GM12874 (cell line): ENCODE results near the gene TMEM119.

ENCODE experiments used
- CTCF ChIP-seq: IDR thresholded peaks from 2 replicates; pipeline ENCODE4 v1.5.1; 2011; ENCODE audit warnings: low read depth, mild to moderate bottlenecking, control low read depth, low read length, moderate library complexity; ENCODE audit not compliant: insufficient read depth

Gene TMEM119

DNA sequence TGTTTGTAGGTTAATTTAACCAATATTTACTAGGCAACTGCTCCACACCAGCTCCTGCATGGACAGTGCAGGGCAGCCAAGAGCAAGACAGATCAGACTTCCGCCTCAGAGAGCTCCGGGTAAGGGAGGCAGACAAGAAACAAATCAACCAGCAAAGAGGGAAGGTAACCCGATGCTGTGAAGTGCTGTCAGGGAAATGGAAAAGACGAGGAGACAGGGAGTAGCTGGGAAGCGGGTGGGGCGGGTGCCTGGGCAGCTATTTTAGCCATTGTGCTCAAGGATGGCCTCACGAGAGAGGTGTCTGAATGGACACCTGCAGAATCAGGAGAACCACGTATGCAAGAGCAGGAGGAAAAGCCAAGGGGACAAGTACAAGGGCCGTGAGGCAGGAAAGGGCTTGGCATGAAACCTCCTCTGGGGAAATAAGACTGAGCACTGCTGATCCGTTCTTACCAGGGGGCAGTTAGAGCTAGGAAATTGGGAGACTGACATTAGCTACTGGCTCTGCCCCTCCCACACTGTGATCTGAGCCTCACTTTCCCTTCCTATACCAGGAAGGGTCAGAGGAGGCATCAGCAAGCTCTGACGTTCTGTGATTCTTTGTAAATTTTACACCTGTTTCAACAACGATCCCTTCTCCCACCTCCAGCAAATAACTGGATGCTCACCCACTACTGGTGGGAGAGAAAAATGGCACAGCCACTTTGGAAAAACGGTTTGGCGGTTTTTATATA is 6.5 kb upstream of the TMEM119 start:
- no peak for TF ChIP-seq CTCF

DNA sequence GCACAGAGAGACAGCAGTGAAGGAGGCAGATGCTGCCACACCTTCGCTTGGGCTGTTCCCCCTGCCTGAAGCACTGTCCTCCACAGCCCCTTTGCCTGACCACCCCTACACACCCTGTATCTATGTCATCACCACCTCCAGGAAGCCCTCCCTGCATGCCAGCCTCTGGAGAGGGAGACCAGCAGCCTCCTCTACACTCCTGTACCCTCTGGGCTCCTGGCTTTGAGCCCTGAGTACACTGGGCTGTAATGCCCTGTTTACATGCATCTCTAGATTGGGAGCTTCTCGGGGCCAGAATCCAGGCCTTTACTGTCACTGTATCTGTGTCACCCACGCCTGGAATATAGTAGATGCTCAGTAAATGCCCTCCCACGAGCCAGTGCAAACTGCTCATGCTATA is 5.9 kb upstream of the TMEM119 start:
- TF ChIP-seq CTCF: no peak

- TF ChIP-seq CTCF: no peak
Observed at GRCh38 chr12:108602976-108603704, 5.3 kb upstream of the TMEM119 start.

- no peak for TF ChIP-seq CTCF
Observed at GRCh38 chr12:108602209-108602705, 4.4 kb upstream of the TMEM119 start.

GRCh38 chr12:108600702-108601007 is 2.8 kb upstream of the TMEM119 start:
- no peak for TF ChIP-seq CTCF

DNA sequence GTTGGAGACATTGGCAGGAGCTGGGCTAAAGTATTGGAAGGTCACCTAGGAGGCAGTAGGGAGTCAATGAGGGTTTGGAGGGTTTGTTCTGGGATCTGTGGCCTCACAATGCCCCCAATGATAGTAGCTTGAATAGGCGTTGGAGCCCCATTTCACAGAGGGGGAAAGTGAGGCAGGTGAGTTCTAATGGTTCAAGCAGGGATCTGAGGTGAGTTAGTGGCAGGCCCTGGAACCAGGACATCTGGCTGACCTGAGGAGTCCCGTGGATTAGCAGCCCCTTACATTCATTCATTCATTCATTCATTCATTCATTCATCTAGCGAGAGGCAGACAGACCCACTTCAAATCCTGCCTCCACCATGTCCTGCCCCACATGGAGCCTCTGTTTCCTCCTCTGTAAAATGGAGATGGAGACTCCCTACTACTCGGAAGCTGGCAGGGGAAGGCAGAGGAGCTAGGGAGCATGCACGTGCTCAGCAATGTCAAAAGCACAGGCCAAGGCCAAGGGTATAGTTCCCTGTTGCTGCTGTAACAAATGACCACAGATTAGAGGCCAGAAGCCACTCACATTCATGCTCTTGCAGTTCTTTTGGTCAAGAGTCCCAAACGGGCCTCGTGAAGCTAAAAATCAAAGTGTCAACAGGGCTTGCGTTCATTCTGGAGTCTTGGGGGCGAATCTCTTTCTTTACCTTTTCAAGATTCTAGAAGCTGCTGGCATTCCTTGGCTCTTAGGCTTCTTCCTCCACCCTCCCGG is 2.2 kb upstream of the TMEM119 start:
- TF ChIP-seq CTCF: no peak

DNA sequence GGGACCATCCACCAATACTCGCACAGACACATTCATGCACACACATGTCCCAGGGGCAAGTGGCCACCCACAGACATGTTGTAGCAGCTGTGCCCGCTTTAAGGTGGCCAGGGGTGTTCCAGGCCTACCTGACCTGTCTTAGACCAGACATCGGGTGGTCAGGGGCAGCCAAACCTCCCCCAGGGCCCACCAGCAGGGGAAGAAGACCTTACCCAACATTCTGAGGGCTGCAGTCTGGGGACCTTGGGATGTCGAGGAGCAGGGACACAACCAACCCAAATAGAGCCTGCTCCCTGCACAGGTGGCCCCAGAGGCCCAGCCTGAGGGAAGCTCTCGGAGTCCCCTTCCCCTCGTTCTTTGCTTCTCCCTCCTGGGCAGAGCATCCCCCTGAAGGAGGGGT is 1.7 kb upstream of the TMEM119 start:
- TF ChIP-seq CTCF: no peak
